Skeletal muscle satellite cell (primary cell): ENCODE data around the gene A3GALT2. TPM values are rescaled to one million over a fixed set of nuclear protein-coding genes. Genes with fewer than 3 reads are reported as not detected.

Source experiments
- H3K27me3 ChIP-seq: 2 replicates; pipeline ENCODE4 v1.7.0; 2013; ENCODE audit warnings: low read length; ENCODE audit not compliant: control insufficient read depth, insufficient read depth
- H3K36me3 ChIP-seq: 2 replicates; pipeline ENCODE4 v1.7.0; 2013; ENCODE audit warnings: mild to moderate bottlenecking, control low read depth, low read length; ENCODE audit not compliant: insufficient read depth
- H3K4me1 ChIP-seq: 2 replicates; pipeline ENCODE4 v1.7.0; 2013; ENCODE audit warnings: low read length; ENCODE audit not compliant: control insufficient read depth, insufficient read depth
- H3K4me2 ChIP-seq: 2 replicates; pipeline ENCODE4 v1.7.0; 2013; ENCODE audit warnings: mild to moderate bottlenecking, low read length
- H3K4me3 ChIP-seq: 2 replicates; pipeline ENCODE4 v1.7.0; 2013; ENCODE audit warnings: low read length
- H3K9ac ChIP-seq: 2 replicates; pipeline ENCODE4 v1.7.0; 2013; ENCODE audit warnings: mild to moderate bottlenecking, low read depth, low read length, moderate library complexity
- H3K9me3 ChIP-seq: replicated peaks from 2 replicates; pipeline ENCODE4 v1.7.0; 2013; ENCODE audit warnings: mild to moderate bottlenecking, control low read depth, low read length
- total RNA-seq: library from RNA; depleted of rRNA; stranded (reverse); fragments of >200 nt; gene quantifications from 2 replicates; pipeline ENCODE4 v1.2.3, GENCODE V29; 2012; rRNA removed

The A3GALT2 gene
- not detected in 2 replicates for total RNA-seq

- H3K27me3 ChIP-seq: no peaks in the 10 kb centered on the region
- peaks cover 45% of the 10 kb centered on the region for H3K36me3 ChIP-seq
- H3K9ac ChIP-seq: no peak within 1 kb of the TSS
- no peaks in the 10 kb centered on the region for H3K9me3 ChIP-seq
- H3K4me2 ChIP-seq: no peak within 1 kb of the TSS
- no peaks in the 10 kb centered on the region for H3K4me1 ChIP-seq
- H3K4me3 ChIP-seq: no peak within 1 kb of the TSS
Observed at GRCh38 chr1:33320619-33321165, at the start of gene A3GALT2. TSS of gene A3GALT2 (minus strand) at chr1:33321098. CDS start at chr1:33321098, 0 bp downstream.

DNA sequence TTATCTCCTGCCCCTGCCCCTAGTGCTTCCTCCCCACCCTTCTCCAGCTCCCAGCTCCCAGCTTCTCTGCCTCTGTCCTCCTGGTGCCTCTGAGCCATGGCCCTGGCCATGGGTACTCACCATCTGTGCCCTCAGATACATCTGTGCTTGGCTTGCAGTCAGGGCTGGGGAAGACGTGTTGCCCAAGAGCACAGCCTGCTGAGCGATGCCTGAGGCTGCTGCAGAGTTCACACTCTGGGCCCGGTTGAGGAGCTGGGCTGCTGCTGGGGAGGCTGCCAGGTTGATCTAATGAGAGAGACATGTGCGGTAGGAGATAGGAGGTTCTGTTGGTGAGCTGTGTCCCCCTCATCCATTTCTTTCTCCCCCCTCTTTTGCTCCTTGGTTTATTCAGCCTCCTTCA, 49.4 kb upstream of the A3GALT2 start:
- H3K27me3 ChIP-seq: no peaks in the 10 kb centered on the region
- peaks cover 6% of the 10 kb centered on the region for H3K4me1 ChIP-seq
- H3K4me2 ChIP-seq: no peak overlapping the region
- H3K9me3 ChIP-seq: no peaks in the 10 kb centered on the region
- no peak overlapping the region for H3K4me3 ChIP-seq
- H3K36me3 ChIP-seq: peaks cover 30% of the 10 kb centered on the region
- no peak overlapping the region for H3K9ac ChIP-seq

DNA sequence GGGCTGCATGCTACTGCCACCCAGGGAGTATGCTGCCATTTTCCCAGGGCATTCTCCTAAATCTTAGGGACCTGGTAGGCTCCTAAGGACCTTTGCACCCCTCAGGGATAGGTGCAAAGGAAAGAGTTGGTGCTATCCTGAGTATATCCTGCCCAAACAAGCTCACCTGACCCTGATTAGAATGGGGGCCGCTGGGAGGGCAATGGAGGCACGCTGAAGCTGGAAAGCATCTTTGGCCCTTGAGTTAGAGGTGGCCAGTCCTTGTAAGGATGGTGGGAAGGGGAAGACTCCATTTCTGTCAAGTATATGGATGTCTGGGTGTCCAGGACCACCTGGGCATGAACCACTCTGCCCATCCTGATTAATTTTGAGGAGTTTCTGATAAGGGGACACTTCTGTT, 48.9 kb upstream of the A3GALT2 start:
- H3K27me3 ChIP-seq: no peaks in the 10 kb centered on the region
- no peak overlapping the region for H3K4me3 ChIP-seq
- no peak overlapping the region for H3K9ac ChIP-seq
- no peak overlapping the region for H3K4me2 ChIP-seq
- H3K9me3 ChIP-seq: no peaks in the 10 kb centered on the region
- peaks cover 36% of the 10 kb centered on the region for H3K36me3 ChIP-seq
- H3K4me1 ChIP-seq: peaks cover 7% of the 10 kb centered on the region

- H3K36me3 ChIP-seq: peaks cover 41% of the 10 kb centered on the region
- no peaks in the 10 kb centered on the region for H3K27me3 ChIP-seq
- H3K9me3 ChIP-seq: no peaks in the 10 kb centered on the region
- H3K4me1 ChIP-seq: peaks cover 7% of the 10 kb centered on the region
- no peak overlapping the region for H3K9ac ChIP-seq
- H3K4me2 ChIP-seq: no peak overlapping the region
- no peak overlapping the region for H3K4me3 ChIP-seq
Observed at GRCh38 chr1:33369081-33369480, 48.2 kb upstream of the A3GALT2 start.

- no peak overlapping the region for H3K4me3 ChIP-seq
- H3K27me3 ChIP-seq: no peaks in the 10 kb centered on the region
- no peaks in the 10 kb centered on the region for H3K9me3 ChIP-seq
- H3K9ac ChIP-seq: no peak overlapping the region
- no peak overlapping the region for H3K4me2 ChIP-seq
- peaks cover 41% of the 10 kb centered on the region for H3K36me3 ChIP-seq
- H3K4me1 ChIP-seq: peaks cover 7% of the 10 kb centered on the region
Observed at GRCh38 chr1:33368431-33368830, 47.5 kb upstream of the A3GALT2 start.

DNA sequence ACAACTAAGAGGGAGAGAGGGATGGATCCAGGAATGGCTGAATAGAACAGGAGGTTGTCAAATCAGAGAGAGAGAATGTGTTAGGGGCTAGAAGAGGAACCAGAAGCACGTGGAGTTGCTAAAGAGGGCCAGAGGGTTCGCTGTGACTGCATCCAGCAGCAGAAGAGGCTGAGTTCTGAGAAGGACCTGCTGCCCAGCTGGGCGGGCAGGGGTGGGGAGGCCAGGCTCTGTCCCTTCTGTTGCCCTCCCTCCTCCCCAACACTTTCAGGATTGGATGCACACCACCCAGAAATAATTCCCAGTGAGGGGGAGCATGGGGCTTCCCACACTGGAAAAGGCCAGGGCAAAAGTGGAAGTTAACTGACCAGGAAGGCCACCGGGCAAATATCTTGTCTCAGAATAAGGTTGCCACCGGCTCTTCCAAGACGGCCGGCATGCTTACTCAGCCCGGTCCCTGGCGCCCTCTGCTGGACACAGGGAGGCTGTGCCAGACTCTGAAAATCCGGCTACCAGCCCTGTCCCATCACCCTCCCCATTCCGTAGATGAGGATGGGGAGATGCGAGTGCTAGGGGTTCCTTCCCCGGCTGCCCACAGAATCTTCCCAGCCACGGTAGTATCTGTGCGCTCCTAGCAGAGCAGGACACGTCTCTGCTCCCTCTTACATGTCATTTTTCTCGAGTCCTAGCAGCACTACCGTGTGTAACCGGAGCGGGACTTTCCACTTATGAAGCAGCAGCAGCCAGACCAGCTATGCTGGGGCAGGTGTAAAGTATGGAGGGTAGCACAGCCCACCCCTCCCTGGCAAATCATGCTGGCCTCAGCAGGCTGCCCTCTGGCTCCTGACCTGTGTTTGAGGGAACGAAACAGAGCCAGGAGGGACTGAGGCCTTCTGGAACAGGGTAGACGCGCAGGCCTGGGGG, 46.8 kb upstream of the A3GALT2 start:
- peaks cover 48% of the 10 kb centered on the region for H3K36me3 ChIP-seq
- H3K9ac ChIP-seq: no peak overlapping the region
- H3K4me2 ChIP-seq: no peak overlapping the region
- no peak overlapping the region for H3K4me3 ChIP-seq
- H3K4me1 ChIP-seq: peaks cover 7% of the 10 kb centered on the region
- no peaks in the 10 kb centered on the region for H3K9me3 ChIP-seq
- no peaks in the 10 kb centered on the region for H3K27me3 ChIP-seq

DNA sequence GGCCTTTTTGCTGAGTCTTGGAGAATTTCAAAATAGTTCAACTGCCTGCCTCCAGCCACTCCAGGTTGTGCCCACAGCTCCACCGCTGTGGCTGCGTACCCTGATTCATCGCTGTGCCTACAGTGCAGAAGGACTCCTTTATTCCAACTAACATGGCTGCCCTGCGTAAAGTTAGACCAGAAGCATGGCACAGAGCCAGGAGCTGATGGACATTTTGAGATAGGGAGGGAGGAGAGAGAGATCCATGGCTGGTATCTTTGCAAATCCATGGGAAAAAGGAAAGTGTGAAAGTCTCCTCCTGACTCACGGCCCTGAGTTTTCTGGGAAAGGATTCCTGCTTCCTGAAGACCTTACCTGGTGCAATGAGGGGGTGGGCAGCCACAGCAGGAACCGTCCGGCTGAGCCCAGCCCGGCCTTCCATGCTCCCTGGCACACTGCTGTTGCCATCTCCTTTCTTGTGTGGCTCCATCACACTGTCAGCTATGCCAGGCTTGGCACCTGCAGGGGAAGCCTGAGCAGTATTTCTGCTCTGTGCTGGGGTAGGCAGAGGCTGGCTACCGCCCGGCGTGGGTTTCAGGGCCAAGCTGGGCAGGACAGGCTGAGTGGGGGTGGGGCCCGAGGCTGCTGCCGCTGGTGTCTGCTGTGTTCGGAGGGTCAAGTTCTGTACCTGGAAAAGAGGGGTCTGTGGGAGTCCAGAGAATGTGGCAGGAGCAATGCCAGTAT, 46.0 kb upstream of the A3GALT2 start:
- H3K9me3 ChIP-seq: no peaks in the 10 kb centered on the region
- H3K27me3 ChIP-seq: no peaks in the 10 kb centered on the region
- H3K9ac ChIP-seq: no peak overlapping the region
- H3K4me1 ChIP-seq: peaks cover 7% of the 10 kb centered on the region
- H3K36me3 ChIP-seq: peaks cover 50% of the 10 kb centered on the region
- H3K4me3 ChIP-seq: no peak overlapping the region
- no peak overlapping the region for H3K4me2 ChIP-seq

DNA sequence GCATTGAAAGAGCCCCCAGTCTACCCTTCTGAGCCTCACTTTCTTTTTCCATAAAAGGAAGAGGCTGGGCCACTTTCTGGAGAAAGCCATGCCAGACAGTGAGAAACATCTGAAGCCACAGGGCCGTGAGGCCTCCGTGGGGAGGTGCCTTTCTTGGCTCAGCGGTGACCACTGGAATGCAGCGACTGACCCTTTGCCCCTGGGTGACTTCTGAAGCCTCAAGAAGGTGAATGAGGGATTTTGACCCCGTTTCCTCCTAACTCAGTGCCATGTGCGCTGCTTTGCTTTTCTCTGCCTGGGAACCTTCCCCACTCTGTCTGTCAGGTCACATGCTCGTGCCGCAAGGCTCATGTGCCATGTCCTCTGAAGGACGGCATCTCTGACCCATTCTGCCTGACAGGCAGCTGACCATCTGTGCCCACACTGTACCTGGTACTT, 44.7 kb upstream of the A3GALT2 start:
- peaks cover 7% of the 10 kb centered on the region for H3K4me1 ChIP-seq
- no peak overlapping the region for H3K4me2 ChIP-seq
- peaks cover 52% of the 10 kb centered on the region for H3K36me3 ChIP-seq
- H3K9me3 ChIP-seq: no peaks in the 10 kb centered on the region
- no peak overlapping the region for H3K9ac ChIP-seq
- no peak overlapping the region for H3K4me3 ChIP-seq
- no peaks in the 10 kb centered on the region for H3K27me3 ChIP-seq

DNA sequence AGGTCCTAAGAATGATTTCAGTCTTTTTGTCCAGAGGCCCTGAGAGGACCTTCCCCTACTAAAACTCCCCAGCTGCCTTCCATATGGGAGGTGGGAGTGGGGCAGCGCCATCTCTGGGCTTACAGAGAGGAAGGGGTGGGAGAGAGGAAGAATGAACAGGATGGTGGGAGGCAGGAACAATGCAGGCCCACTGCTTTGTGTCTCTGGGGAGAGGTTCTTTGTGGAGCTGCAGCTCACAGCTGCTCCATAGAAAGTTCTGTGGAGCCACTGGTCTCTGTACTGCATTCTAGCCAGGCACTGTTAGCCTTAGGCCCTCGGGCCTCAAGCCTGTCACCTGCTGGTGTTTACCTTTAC, 43.6 kb upstream of the A3GALT2 start:
- Histone ChIP-seq H3K4me3 (no peak overlapping the region), H3K27me3 (no peaks in the 10 kb centered on the region), H3K4me1 (peaks cover 7% of the 10 kb centered on the region)

DNA sequence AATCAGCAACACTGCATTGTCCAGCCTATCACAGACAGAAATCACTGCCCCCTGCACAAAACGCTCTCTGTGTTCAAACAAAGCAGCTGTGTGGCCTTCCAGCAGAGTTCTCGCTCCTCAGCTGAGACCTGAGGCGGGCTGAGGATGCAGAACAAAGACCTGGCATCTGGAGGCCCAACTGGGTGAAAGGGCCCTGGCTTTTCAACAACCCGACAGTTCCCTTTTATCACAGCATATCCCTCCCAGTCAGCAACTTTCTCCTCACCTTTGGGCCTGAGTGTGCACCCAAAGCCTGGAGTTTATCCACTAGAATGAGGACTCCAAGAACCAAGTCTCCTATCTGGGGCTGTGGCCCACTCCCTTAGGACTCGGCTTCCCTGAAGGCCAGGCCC, 42.6 kb upstream of the A3GALT2 start:
- H3K4me3 ChIP-seq: no peak overlapping the region
- H3K9ac ChIP-seq: no peak overlapping the region
- H3K36me3 ChIP-seq: peaks cover 57% of the 10 kb centered on the region
- no peak overlapping the region for H3K4me2 ChIP-seq
- no peaks in the 10 kb centered on the region for H3K9me3 ChIP-seq
- no peaks in the 10 kb centered on the region for H3K27me3 ChIP-seq
- H3K4me1 ChIP-seq: peaks cover 7% of the 10 kb centered on the region

More for the DNA sequence above, 43.6 kb upstream of the A3GALT2 start:
- Histone ChIP-seq H3K4me2 (no peak overlapping the region), H3K9me3 (no peaks in the 10 kb centered on the region), H3K9ac (no peak overlapping the region), H3K36me3 (peaks cover 54% of the 10 kb centered on the region)

DNA sequence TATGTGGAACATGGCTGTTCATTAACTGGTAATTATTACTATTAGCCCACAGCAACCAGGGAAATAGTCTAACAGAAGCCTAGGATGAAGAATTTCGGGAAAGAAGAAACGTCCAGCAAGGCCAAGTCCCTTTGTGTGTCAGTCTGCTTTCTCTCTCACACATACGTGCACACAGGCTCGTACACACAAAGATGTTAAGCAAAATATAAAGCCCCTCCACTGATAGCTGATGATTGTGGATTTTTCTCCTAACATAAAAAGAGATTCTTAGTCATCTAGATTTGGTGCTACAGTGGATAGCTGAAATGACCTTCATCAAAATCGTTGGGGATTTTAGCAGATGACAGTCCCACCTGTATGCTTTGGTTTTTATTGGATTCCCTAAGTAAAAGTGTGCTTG, 42.1 kb upstream of the A3GALT2 start:
- Histone ChIP-seq H3K9me3 (no peaks in the 10 kb centered on the region), H3K4me1 (peaks cover 7% of the 10 kb centered on the region), H3K4me2 (no peak overlapping the region), H3K4me3 (no peak overlapping the region), H3K36me3 (peaks cover 61% of the 10 kb centered on the region), H3K27me3 (no peaks in the 10 kb centered on the region), H3K9ac (no peak overlapping the region)
